Activated T-helper 1 cell treated with anti-CD3 and anti-CD28 coated beads, Interleukin-12 subunit alpha, Interleukin-12 subunit beta, Interleukin-2, Interleukin-4 antibody, amounts not matched to agents 30 ng/mL and 10 ng/mL and 1 ng/mL, durations not matched to agents 14 hours and 24 hours and 36 hours (primary cell): ENCODE results near the gene TATDN2. TPM values are rescaled to one million over a fixed set of nuclear protein-coding genes. Genes with fewer than 3 reads are reported as not detected.

Experiments used
- DNase-seq: peaks from one replicate; pipeline ENCODE4 v3.0.0; 2021; ENCODE audit warnings: low spot score
- H3K27ac Mint-ChIP-seq: one replicate; pipeline ENCODE4 v1.8.0; 2021; ENCODE audit warnings: mild to moderate bottlenecking, mixed read lengths
- H3K27me3 Mint-ChIP-seq: one replicate; pipeline ENCODE4 v1.8.0; 2022; ENCODE audit warnings: mild to moderate bottlenecking, moderate library complexity, mixed read lengths; ENCODE audit not compliant: insufficient read depth
- H3K36me3 Mint-ChIP-seq: one replicate; pipeline ENCODE4 v1.8.0; 2021; ENCODE audit warnings: low read depth, mixed read lengths
- H3K4me1 Mint-ChIP-seq: one replicate; pipeline ENCODE4 v1.8.0; 2021; ENCODE audit warnings: low read depth, mixed read lengths
- H3K4me3 Mint-ChIP-seq: one replicate; pipeline ENCODE4 v1.8.0; 2021; ENCODE audit warnings: mild to moderate bottlenecking, moderate library complexity, mixed read lengths
- H3K9me3 Mint-ChIP-seq: one replicate; pipeline ENCODE4 v1.8.0; 2021; ENCODE audit warnings: mixed read lengths
- intact Hi-C: fragments of 100-400 bp; cut with micrococcal nuclease; formaldehyde crosslinking; loops from one replicate; pipeline ENCODE4 v1.15.1; 2024
- total RNA-seq: library from RNA; stranded (reverse); gene quantifications from 2 replicates; pipeline ENCODE4 v1.2.3, GENCODE V29; 2022

Gene TATDN2
- total RNA-seq, 1 donor from 2014 or later: 80.4 TPM

DNA sequence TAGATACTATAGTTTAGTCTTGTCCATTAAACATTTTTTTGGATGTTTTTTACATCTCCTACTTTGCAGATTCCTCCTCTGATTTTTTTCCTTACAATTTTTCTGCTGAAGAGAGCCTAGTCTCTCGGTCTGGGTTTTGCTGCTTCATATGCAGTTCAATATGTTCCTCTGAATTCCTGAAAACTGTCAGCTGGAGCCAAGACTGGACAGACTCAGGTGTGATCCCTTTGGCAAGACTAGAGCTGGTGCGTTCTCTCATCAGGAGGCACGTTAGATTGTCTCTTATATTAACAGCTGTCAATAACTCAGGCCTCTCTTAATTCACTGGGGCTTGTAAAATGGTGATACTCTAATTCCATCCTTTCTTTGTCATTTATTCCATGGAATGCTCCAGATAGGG is 57.9 kb downstream of the TATDN2 start:
- no peak overlapping the region for H3K27ac Mint-ChIP-seq
- peaks cover 61% of the 10 kb centered on the region for H3K36me3 Mint-ChIP-seq
- H3K27me3 Mint-ChIP-seq: no peaks in the 10 kb centered on the region
- peaks cover 18% of the 10 kb centered on the region for H3K4me1 Mint-ChIP-seq
- no peaks in the 10 kb centered on the region for H3K9me3 Mint-ChIP-seq
- no peak overlapping the region for H3K4me3 Mint-ChIP-seq
- no peak for DNase-seq
- intact Hi-C loops: no loop called here

GRCh38 chr3:10308678-10309077 is 60.4 kb downstream of the TATDN2 start:
- intact Hi-C loops: no loop called here
- peaks cover 66% of the 10 kb centered on the region for H3K36me3 Mint-ChIP-seq
- H3K9me3 Mint-ChIP-seq: no peaks in the 10 kb centered on the region
- DNase-seq: no peak
- H3K4me1 Mint-ChIP-seq: peaks cover 18% of the 10 kb centered on the region
- H3K4me3 Mint-ChIP-seq: no peak overlapping the region
- H3K27ac Mint-ChIP-seq: no peak overlapping the region
- no peaks in the 10 kb centered on the region for H3K27me3 Mint-ChIP-seq

DNA sequence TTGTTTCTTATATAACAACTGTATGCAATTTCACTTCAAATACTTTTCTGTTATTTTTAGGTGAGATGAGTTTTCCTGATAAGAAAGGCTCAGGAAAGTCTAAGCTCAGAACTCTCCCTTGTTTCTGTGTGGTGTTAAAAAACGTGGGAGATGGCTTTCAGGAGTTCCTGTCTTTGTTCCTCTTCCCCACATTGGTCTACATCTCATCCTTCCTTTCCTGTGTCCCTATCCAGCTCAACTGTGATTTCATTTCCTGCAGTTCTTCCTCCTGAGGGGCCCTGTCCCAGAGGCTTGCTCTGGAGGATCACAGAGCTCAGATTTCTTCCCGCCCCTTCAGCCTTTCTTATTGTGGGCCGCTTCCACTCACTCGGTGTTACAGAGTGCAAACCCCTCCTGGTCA is 61.5 kb downstream of the TATDN2 start:
- peaks cover 70% of the 10 kb centered on the region for H3K36me3 Mint-ChIP-seq
- H3K9me3 Mint-ChIP-seq: no peaks in the 10 kb centered on the region
- H3K27ac Mint-ChIP-seq: no peak overlapping the region

DNA sequence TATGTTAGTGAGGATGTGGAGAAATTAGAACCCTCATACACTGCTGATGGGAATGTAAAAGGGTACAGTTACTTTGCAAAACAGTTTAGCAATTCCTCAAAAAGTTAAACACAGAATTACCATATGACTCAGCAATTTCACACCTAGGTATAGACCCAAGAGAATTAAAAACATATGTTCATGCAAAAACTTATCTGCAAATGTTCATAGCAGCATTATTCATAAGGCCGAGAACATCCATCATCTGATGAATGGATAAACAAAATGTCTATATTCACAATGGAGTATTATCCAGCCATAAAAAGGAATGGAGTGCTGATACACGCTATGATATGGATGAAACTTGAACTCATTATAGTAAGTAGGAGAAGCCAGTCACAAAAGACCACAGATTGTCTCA is 62.3 kb downstream of the TATDN2 start:
- Mint-ChIP-seq H3K4me1 (peaks cover 18% of the 10 kb centered on the region), H3K36me3 (peaks cover 65% of the 10 kb centered on the region), H3K9me3 (no peaks in the 10 kb centered on the region), H3K27ac (peak overlapping the region; percentile 65), H3K27me3 (no peaks in the 10 kb centered on the region), H3K4me3 (no peak overlapping the region)
- intact Hi-C loops: no loop called here
- no peak for DNase-seq

More for the DNA sequence above, 61.5 kb downstream of the TATDN2 start:
- DNase-seq: no peak
- Mint-ChIP-seq H3K27me3 (no peaks in the 10 kb centered on the region), H3K4me3 (no peak overlapping the region), H3K4me1 (peaks cover 18% of the 10 kb centered on the region)
- intact Hi-C loops: no loop called here

GRCh38 chr3:10311710-10312109 is 63.5 kb downstream of the TATDN2 start:
- Mint-ChIP-seq H3K4me3 (no peak overlapping the region), H3K9me3 (no peaks in the 10 kb centered on the region), H3K4me1 (peaks cover 18% of the 10 kb centered on the region), H3K27me3 (no peaks in the 10 kb centered on the region), H3K27ac (peak overlapping the region; percentile 29), H3K36me3 (peaks cover 61% of the 10 kb centered on the region)
- no peak for DNase-seq
- intact Hi-C loops: no loop called here

- intact Hi-C loops: no loop called here
- Mint-ChIP-seq H3K4me1 (peaks cover 19% of the 10 kb centered on the region), H3K27ac (no peak overlapping the region), H3K4me3 (no peak overlapping the region), H3K36me3 (peaks cover 58% of the 10 kb centered on the region), H3K27me3 (no peaks in the 10 kb centered on the region), H3K9me3 (no peaks in the 10 kb centered on the region)
- no peak for DNase-seq
Observed at GRCh38 chr3:10312391-10312790, 64.1 kb downstream of the TATDN2 start.

DNA sequence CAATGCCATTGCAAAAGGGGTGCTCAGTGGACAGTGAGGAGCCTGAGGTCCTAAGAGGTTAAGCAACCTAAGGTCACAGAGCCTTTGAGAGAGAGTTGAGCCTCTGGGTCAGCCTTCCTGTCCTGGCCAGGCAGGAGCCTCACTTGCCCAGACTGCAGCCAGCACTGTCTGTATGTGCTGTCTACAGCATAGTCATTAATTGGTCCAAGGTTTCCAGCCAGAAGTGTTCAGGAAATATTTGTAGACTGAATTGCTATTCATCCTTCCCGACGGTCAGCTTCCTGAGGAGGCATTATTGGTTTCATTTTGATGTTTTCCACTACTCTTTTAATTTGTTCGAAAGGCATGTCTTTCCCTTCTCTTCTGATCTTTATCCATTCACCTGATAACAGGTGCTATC is 64.6 kb downstream of the TATDN2 start:
- intact Hi-C loops: no loop called here
- peaks cover 23% of the 10 kb centered on the region for H3K4me1 Mint-ChIP-seq
- H3K36me3 Mint-ChIP-seq: peaks cover 57% of the 10 kb centered on the region
- no peak overlapping the region for H3K4me3 Mint-ChIP-seq
- DNase-seq: no peak
- H3K27ac Mint-ChIP-seq: no peak overlapping the region
- no peaks in the 10 kb centered on the region for H3K27me3 Mint-ChIP-seq
- H3K9me3 Mint-ChIP-seq: no peaks in the 10 kb centered on the region

DNA sequence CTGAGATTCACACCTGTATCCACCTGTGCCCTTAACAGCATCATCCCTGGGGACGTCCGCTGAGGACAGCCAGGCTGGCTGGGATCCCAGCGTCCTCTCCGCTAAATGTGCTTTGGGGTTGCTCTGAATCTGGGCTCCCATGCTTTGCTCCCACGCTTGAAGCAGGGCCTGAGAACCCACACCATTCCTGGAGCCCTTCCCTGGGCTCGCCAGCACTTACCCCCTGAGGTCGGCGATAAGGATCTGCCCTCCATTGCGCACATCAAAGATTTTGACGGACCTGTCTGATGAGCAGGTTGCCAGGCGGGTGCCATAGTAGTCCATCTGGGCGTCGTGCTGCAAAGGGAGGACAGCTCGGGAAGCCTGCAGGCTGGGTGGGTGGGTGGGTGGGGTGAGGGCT is 66.8 kb downstream of the TATDN2 start:
- Mint-ChIP-seq H3K9me3 (no peaks in the 10 kb centered on the region), H3K4me1 (peaks cover 30% of the 10 kb centered on the region), H3K27ac (no peak overlapping the region), H3K36me3 (peaks cover 56% of the 10 kb centered on the region), H3K27me3 (no peaks in the 10 kb centered on the region), H3K4me3 (no peak overlapping the region)
- no peak for DNase-seq
- intact Hi-C loops: no loop called here

DNA sequence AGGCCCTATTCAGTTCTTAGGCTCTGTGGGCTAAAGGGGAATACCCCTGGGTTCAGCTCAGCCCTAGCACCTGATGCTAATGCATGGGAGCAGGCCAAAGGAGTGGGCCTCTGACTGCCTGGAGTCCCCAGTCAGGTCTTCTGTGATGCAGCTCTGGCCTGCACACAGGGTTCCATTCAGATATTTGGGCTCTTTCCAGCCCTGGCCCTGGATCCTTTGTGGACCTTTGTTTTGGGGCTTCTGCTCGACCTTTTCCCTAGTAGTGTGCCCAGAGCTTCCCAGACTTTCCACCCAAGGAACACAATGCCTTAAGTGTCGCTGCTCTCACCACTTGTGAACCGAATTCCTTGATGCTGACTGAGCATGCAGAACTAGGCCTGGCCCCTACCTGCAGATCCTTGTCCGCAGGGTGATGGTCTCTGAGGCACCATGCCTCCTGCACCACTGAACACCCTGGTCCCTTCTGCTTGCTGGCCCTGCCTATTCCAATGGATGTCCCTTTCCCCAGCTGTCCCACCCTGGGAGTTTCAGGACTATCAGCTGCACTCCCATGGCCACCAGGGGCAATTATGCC is 67.6 kb downstream of the TATDN2 start:
- peaks cover 52% of the 10 kb centered on the region for H3K36me3 Mint-ChIP-seq
- H3K27ac Mint-ChIP-seq: no peak overlapping the region
- intact Hi-C loops: no loop called here
- peaks cover 22% of the 10 kb centered on the region for H3K4me1 Mint-ChIP-seq
- no peak overlapping the region for H3K4me3 Mint-ChIP-seq
- no peaks in the 10 kb centered on the region for H3K27me3 Mint-ChIP-seq
- no peaks in the 10 kb centered on the region for H3K9me3 Mint-ChIP-seq
- DNase-seq: no peak

DNA sequence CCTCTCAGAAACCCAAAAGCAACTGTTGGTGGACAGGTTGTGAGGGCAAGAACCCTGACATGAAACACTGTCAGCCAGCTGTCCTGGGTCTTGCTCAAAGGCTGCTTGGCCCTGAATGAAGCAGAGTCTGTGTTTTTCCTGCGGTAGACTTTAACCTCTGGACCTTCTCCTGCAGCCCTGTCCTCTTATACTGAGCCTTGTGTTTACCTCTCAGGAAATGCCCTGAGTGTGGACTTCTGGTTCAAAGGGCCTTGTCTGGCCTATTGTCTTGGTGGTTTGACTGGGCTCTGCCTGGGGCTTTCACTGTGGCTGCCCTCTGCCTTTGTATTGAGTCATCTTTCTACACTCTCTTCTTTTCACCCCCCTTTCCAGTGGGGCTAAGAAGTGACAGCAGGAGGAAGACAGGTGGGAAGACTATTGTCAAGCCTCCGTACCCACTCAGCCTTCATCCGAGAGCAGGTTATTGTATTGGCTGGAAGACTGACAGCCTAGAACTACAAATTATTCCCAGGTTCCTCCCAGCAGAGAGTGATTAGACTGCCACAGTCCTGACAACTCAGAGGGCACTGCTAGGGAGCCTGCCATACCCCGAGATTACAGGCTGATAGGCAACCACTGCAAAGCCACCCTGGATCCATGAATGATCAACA is 69.2 kb downstream of the TATDN2 start:
- Mint-ChIP-seq H3K9me3 (no peaks in the 10 kb centered on the region), H3K36me3 (peaks cover 39% of the 10 kb centered on the region), H3K4me3 (no peak overlapping the region), H3K27me3 (no peaks in the 10 kb centered on the region), H3K4me1 (peaks cover 30% of the 10 kb centered on the region), H3K27ac (peak overlapping the region; percentile 44)
- intact Hi-C loops: no loop called here
- DNase-seq: no peak

- Mint-ChIP-seq H3K27me3 (no peaks in the 10 kb centered on the region), H3K4me3 (peak overlapping the region; percentile 50), H3K4me1 (peaks cover 30% of the 10 kb centered on the region), H3K27ac (no peak overlapping the region), H3K9me3 (no peaks in the 10 kb centered on the region), H3K36me3 (peaks cover 37% of the 10 kb centered on the region)
- DNase-seq: no peak
- intact Hi-C loops: no loop called here
Observed at GRCh38 chr3:10317961-10318350, 69.7 kb downstream of the TATDN2 start.

DNA sequence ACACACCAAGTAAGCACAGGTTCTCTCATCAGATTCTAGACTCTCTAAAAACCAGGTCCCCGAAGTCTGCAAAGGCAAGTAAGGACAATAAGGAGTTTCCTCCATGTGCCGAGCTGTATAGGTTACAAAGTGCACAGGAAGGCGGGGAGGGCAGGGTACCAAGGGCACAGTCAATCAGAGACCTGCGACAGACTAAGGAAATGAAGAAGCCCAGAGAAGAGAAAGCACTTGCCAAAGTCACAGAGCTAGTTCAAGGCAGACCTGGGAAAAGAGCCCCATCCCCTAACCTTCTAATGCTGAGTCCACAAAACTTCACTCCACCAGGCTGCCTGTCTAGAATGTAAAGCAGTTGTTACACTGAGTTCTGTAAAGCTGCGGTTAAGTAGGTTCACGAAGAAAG is 71.0 kb downstream of the TATDN2 start:
- H3K4me1 Mint-ChIP-seq: peaks cover 30% of the 10 kb centered on the region
- DNase-seq: no peak
- peaks cover 27% of the 10 kb centered on the region for H3K36me3 Mint-ChIP-seq
- H3K27me3 Mint-ChIP-seq: no peaks in the 10 kb centered on the region
- H3K9me3 Mint-ChIP-seq: no peaks in the 10 kb centered on the region
- intact Hi-C loops: no loop called here
- H3K4me3 Mint-ChIP-seq: peak overlapping the region; percentile 97
- peak overlapping the region; percentile 73 for H3K27ac Mint-ChIP-seq

- Mint-ChIP-seq H3K4me3 (peak overlapping the region; percentile 97), H3K27me3 (no peaks in the 10 kb centered on the region), H3K36me3 (peaks cover 21% of the 10 kb centered on the region), H3K9me3 (no peaks in the 10 kb centered on the region), H3K4me1 (peaks cover 30% of the 10 kb centered on the region), H3K27ac (peak overlapping the region; percentile 92)
- intact Hi-C loops: loop anchor here (2.0 to 5.0 kb wide), 7 partner anchors 77 to 1358 kb away; partner anchors contain the start of genes ARPC4, MTMR14, RAD18 and TADA3
- DNase-seq: no peak
Observed at GRCh38 chr3:10319804-10320203, 71.5 kb downstream of the TATDN2 start.
